Smooth muscle cell (in vitro differentiated cells): Measurements from ENCODE around the gene C14orf93. TPM values are rescaled to one million over a fixed set of nuclear protein-coding genes. Genes with fewer than 3 reads are reported as not detected.

Source experiments
- DNase-seq: peaks from one replicate; lab custom pipeline; 2025; ENCODE audit not compliant: unreplicated experiment; lab: John Stamatoyannopoulos, UW
- H2AFZ ChIP-seq: fragments of 200-600 bp; sonication (generic); 2 replicates; pipeline ENCODE4 v1.6.0; 2016; ENCODE audit warnings: antibody characterized with exemption, low read depth, mild to moderate bottlenecking
- H3F3A ChIP-seq: fragments of 200-600 bp; sonication (generic); 2 replicates; pipeline ENCODE4 v1.6.0; 2017; ENCODE audit warnings: antibody characterized with exemption, low read depth
- H3K27ac ChIP-seq: fragments of 200-600 bp; sonication (generic); 2 replicates; pipeline ENCODE4 v1.5.1; 2016; ENCODE audit warnings: low read depth, mild to moderate bottlenecking
- H3K27me3 ChIP-seq: fragments of 200-600 bp; sonication (generic); 2 replicates; pipeline ENCODE4 v1.6.1; 2016; ENCODE audit warnings: low read depth, mild to moderate bottlenecking
- H3K36me3 ChIP-seq: fragments of 200-600 bp; sonication (generic); 2 replicates; pipeline ENCODE4 v1.5.1; 2016; ENCODE audit warnings: low read depth
- H3K4me1 ChIP-seq: fragments of 200-600 bp; sonication (generic); 2 replicates; pipeline ENCODE4 v1.5.1; 2016; ENCODE audit warnings: low read depth
- H3K4me2 ChIP-seq: fragments of 200-600 bp; sonication (generic); 2 replicates; pipeline ENCODE4 v1.6.0; 2016; ENCODE audit warnings: mild to moderate bottlenecking
- H3K4me3 ChIP-seq: fragments of 200-600 bp; sonication (generic); 2 replicates; pipeline ENCODE4 v1.5.1; 2016; ENCODE audit warnings: mild to moderate bottlenecking
- H3K79me2 ChIP-seq: fragments of 200-600 bp; sonication (generic); 2 replicates; pipeline ENCODE4 v1.6.0; 2016; ENCODE audit warnings: low read depth, mild to moderate bottlenecking
- H3K9ac ChIP-seq: fragments of 200-600 bp; sonication (generic); 2 replicates; pipeline ENCODE4 v1.6.0; 2016; ENCODE audit warnings: low read depth
- H3K9me3 ChIP-seq: fragments of 200-600 bp; sonication (generic); replicated peaks from 2 replicates; pipeline ENCODE4 v1.5.1; 2016; ENCODE audit warnings: low read depth
- H4K20me1 ChIP-seq: fragments of 200-600 bp; sonication (generic); 2 replicates; pipeline ENCODE4 v1.6.0; 2016; ENCODE audit warnings: low read depth
- CTCF ChIP-seq: fragments of 200-600 bp; sonication (generic); IDR thresholded peaks from 2 replicates; pipeline ENCODE4 v1.5.1; 2017; ENCODE audit warnings: borderline replicate concordance, mild to moderate bottlenecking, antibody characterized with exemption; ENCODE audit not compliant: insufficient read depth, poor library complexity, severe bottlenecking
- WGBS: methylation state at CpG from one replicate; pipeline ENCODE4 v1.1.7; 2016; ENCODE audit warnings: low lambda C conversion rate; 5-methylcytosine and 5-hydroxymethylcytosine counted together
- polyA plus RNA-seq: library from polyadenylated mRNA; unstranded; fragments of >200 nt; fragmentation: Nextera tagmentation; extraction: Ambion mirVana; gene quantifications from 2 replicates; pipeline ENCODE4 v1.2.1, GENCODE V29; 2016
- total RNA-seq: library from RNA; depleted of rRNA; stranded (reverse); fragments of >200 nt; gene quantifications from 2 replicates; pipeline ENCODE4 v1.2.3, GENCODE V29; 2014

The C14orf93 gene
- total and polyA plus RNA-seq, 2 experiments from 2014 or later: 6.7 to 10.2 TPM

GRCh38 chr14:23021434-23021833, 11.5 kb upstream of the C14orf93 start:
- no peak for TF ChIP-seq CTCF
- Histone ChIP-seq H3K79me2 (no peaks in the 10 kb centered on the region), H3K9me3 (no peaks in the 10 kb centered on the region), H3K27me3 (no peaks in the 10 kb centered on the region), H3K4me2 (no peak overlapping the region), H3K4me3 (no peak overlapping the region), H3F3A (peaks cover 7% of the 10 kb centered on the region), H3K36me3 (no peaks in the 10 kb centered on the region), H4K20me1 (peaks cover 6% of the 10 kb centered on the region), H3K9ac (no peak overlapping the region), H2AFZ (no peak overlapping the region), H3K27ac (no peak overlapping the region), H3K4me1 (no peaks in the 10 kb centered on the region)
- no peak for DNase-seq
- 71% methylated on average over 9 of the region's 9 CpGs for WGBS

GRCh38 chr14:23020143-23021128, 10.5 kb upstream of the C14orf93 start:
- Histone ChIP-seq H3K27me3 (no peaks in the 10 kb centered on the region), H3K4me2 (no peak overlapping the region), H3K4me3 (no peak overlapping the region), H3K27ac (no peak overlapping the region), H3K4me1 (no peaks in the 10 kb centered on the region), H3F3A (no peaks in the 10 kb centered on the region), H3K9ac (no peak overlapping the region), H2AFZ (no peak overlapping the region), H3K79me2 (no peaks in the 10 kb centered on the region), H3K36me3 (no peaks in the 10 kb centered on the region), H3K9me3 (no peaks in the 10 kb centered on the region), H4K20me1 (no peaks in the 10 kb centered on the region)
- WGBS: 89% methylated on average over 7 of the region's 7 CpGs
- DNase-seq: no peak
- no peak for TF ChIP-seq CTCF

- no peaks in the 10 kb centered on the region for H3K36me3 ChIP-seq
- H4K20me1 ChIP-seq: no peaks in the 10 kb centered on the region
- H3K79me2 ChIP-seq: no peaks in the 10 kb centered on the region
- H3K4me1 ChIP-seq: no peaks in the 10 kb centered on the region
- H3K27me3 ChIP-seq: no peaks in the 10 kb centered on the region
- no peak for DNase-seq
- no peaks in the 10 kb centered on the region for H3F3A ChIP-seq
- H2AFZ ChIP-seq: no peak overlapping the region
- no peaks in the 10 kb centered on the region for H3K9me3 ChIP-seq
- no peak overlapping the region for H3K27ac ChIP-seq
- H3K9ac ChIP-seq: no peak overlapping the region
- no peak overlapping the region for H3K4me2 ChIP-seq
- TF ChIP-seq CTCF: no peak
- H3K4me3 ChIP-seq: no peak overlapping the region
Observed at GRCh38 chr14:23018107-23018506, 8.2 kb upstream of the C14orf93 start.
